Measurements from ENCODE around the gene KIF1B. TPM values are rescaled to one million over a fixed set of nuclear protein-coding genes. Genes with fewer than 3 reads are reported as not detected.

KIF1B gene
- total RNA-seq, 1 experiment from 2014 or later = 28.1 TPM

GRCh38 chr1:10337436-10337835 lies 127.1 kb downstream of the KIF1B start (continued):
- TF ChIP-seq REST (IDR thresholded peaks at IDR 0.05; ENCODE audit: low read depth) = no peak
- no peak for TF ChIP-seq POLR2AphosphoS5 (IDR thresholded peaks at IDR 0.05; ENCODE audit: low read depth, low read length)
- TF ChIP-seq ELF1 (IDR thresholded peaks at IDR 0.05; ENCODE audit: borderline replicate concordance, low read depth) = no peak
- TF ChIP-seq ZNF274 (IDR thresholded peaks at IDR 0.05; ENCODE audit: low read depth, low read length) = no peak
- no peak for TF ChIP-seq JUND (IDR thresholded peaks at IDR 0.05)
- TF ChIP-seq ZBTB33 (IDR thresholded peaks at IDR 0.05; ENCODE audit: extremely low read depth, insufficient replicate concordance, low read length) = no peak
- TF ChIP-seq EZH2 (IDR thresholded peaks at IDR 0.05) = no peak
- no peak for TF ChIP-seq SIN3A (IDR thresholded peaks at IDR 0.05; ENCODE audit: low read depth)
- no peak for TF ChIP-seq ZFX (IDR thresholded peaks at IDR 0.05)
- TF ChIP-seq CEBPB (IDR thresholded peaks at IDR 0.05; ENCODE audit: low read depth) = no peak

All from HCT116 (cell line).